ENCODE measurements around the gene ABCC4. TPM values are rescaled to one million over a fixed set of nuclear protein-coding genes. Genes with fewer than 3 reads are reported as not detected.
A peak's percentile ranks its signal among the peaks of the same experiment; 100 is the strongest.

Gene ABCC4
- total RNA-seq, 4 donors from 2014 or later = 15.8 to 26.0 (median 23.8) TPM

GRCh38 chr13:95160112-95160906 lies 140.9 kb downstream of the ABCC4 start:
- no peak for TF ChIP-seq CTCF (IDR thresholded peaks at IDR 0.05)
- TF ChIP-seq POLR2A (IDR thresholded peaks at IDR 0.05) = no peak
- TF ChIP-seq POLR2AphosphoS5 (IDR thresholded peaks at IDR 0.05) = no peak
- TF ChIP-seq EP300 (IDR thresholded peaks at IDR 0.05; ENCODE audit: low read depth) = no peak
- intact Hi-C loops (cut with DNase I; ENCODE audit: low total_unique reads) = no loop called here
- Histone ChIP-seq H3K27me3 (no peaks in the 10 kb centered on the region), H3K36me3 (no peaks in the 10 kb centered on the region), H3K27ac (no peak overlapping the region), H3K9me3 (no peaks in the 10 kb centered on the region), H3K4me1 (peaks cover 0 to 7% (median 0%) of the 10 kb centered on the region in 4 donors), H3K4me3 (no peak overlapping the region)
- DNase-seq = no peak
- WGBS, 2 donors (ENCODE audit: low coverage in 1 of 2) = 63 to 89% methylated on average over 4 of the region's 4 CpGs
- in situ Hi-C loops (cut with MboI; ENCODE audit: low pct_ligation_motif_present in 1 of 4, low pct_unique_long_range_greater_than_20kb in 1 of 4, low sequenced_read_pairs in 3 of 4) = loop anchor here in 1 of 4 donors (25.0 kb wide), 1 partner anchor 473 kb away; no protein-coding TSS in a partner anchor

GRCh38 chr13:95159458-95159857 lies 141.8 kb downstream of the ABCC4 start:
- WGBS, 2 donors (ENCODE audit: low coverage in 1 of 2) = 88% methylated on average over 5 to 6 of the region's 6 CpGs
- no peak overlapping the region for H3K4me3 ChIP-seq
- no peak for DNase-seq
- H3K27me3 ChIP-seq = no peaks in the 10 kb centered on the region
- H3K9me3 ChIP-seq = no peaks in the 10 kb centered on the region
- H3K36me3 ChIP-seq = no peaks in the 10 kb centered on the region
- in situ Hi-C loops (cut with MboI; ENCODE audit: low pct_ligation_motif_present in 1 of 4, low pct_unique_long_range_greater_than_20kb in 1 of 4, low sequenced_read_pairs in 3 of 4) (loop anchor here in 1 of 4 donors (25.0 kb wide), 1 partner anchor 472 kb away; no protein-coding TSS in a partner anchor), intact Hi-C loops (cut with DNase I; ENCODE audit: low total_unique reads) (no loop called here)
- peaks cover 0 to 5% (median 0%) of the 10 kb centered on the region in 4 donors for H3K4me1 ChIP-seq
- no peak for TF ChIP-seq CTCF (IDR thresholded peaks at IDR 0.05)
- no peak for TF ChIP-seq EP300 (IDR thresholded peaks at IDR 0.05; ENCODE audit: low read depth)
- no peak for TF ChIP-seq POLR2A (IDR thresholded peaks at IDR 0.05)
- TF ChIP-seq POLR2AphosphoS5 (IDR thresholded peaks at IDR 0.05) = no peak
- H3K27ac ChIP-seq = no peak overlapping the region

GRCh38 chr13:95156208-95156607 lies 145.0 kb downstream of the ABCC4 start:
- WGBS, 2 donors (ENCODE audit: low coverage in 1 of 2) = 83 to 90% methylated on average over 3 of the region's 3 CpGs
- H3K27ac ChIP-seq = no peak overlapping the region
- peak in 2 of 5 experiments; percentile 8 to 19 for TF ChIP-seq CTCF (IDR thresholded peaks at IDR 0.05)
- TF ChIP-seq POLR2A (IDR thresholded peaks at IDR 0.05) = no peak
- no peak for TF ChIP-seq POLR2AphosphoS5 (IDR thresholded peaks at IDR 0.05)
- no peaks in the 10 kb centered on the region for H3K27me3 ChIP-seq
- H3K36me3 ChIP-seq = no peaks in the 10 kb centered on the region
- in situ Hi-C loops (cut with MboI; ENCODE audit: low pct_ligation_motif_present in 1 of 4, low pct_unique_long_range_greater_than_20kb in 1 of 4, low sequenced_read_pairs in 3 of 4) = loop anchor here in 1 of 4 donors (25.0 kb wide), 1 partner anchor 469 kb away; no protein-coding TSS in a partner anchor
- DNase-seq = no peak
- no peaks in the 10 kb centered on the region for H3K9me3 ChIP-seq
- H3K4me1 ChIP-seq = peaks cover 0 to 12% (median 2%) of the 10 kb centered on the region in 4 donors
- intact Hi-C loops (cut with DNase I; ENCODE audit: low total_unique reads) = no loop called here
- H3K4me3 ChIP-seq = no peak overlapping the region

- in situ Hi-C loops (cut with MboI; ENCODE audit: low pct_ligation_motif_present in 1 of 4, low pct_unique_long_range_greater_than_20kb in 1 of 4, low sequenced_read_pairs in 3 of 4) (loop anchor here in 1 of 4 donors (25.0 kb wide), 1 partner anchor 468 kb away; no protein-coding TSS in a partner anchor), intact Hi-C loops (cut with DNase I; ENCODE audit: low total_unique reads) (no loop called here)
- WGBS, 2 donors (ENCODE audit: low coverage in 1 of 2) = 64 to 81% methylated on average over 3 of the region's 3 CpGs
- TF ChIP-seq CTCF (IDR thresholded peaks at IDR 0.05) (no peak), EP300 (IDR thresholded peaks at IDR 0.05; ENCODE audit: low read depth) (no peak)
- DNase-seq = no peak
- H3K4me1 ChIP-seq = peaks cover 0 to 12% (median 2%) of the 10 kb centered on the region in 4 donors
- H3K9me3 ChIP-seq = no peaks in the 10 kb centered on the region
- no peak overlapping the region for H3K4me3 ChIP-seq
- H3K27ac ChIP-seq = no peak overlapping the region
- no peaks in the 10 kb centered on the region for H3K27me3 ChIP-seq
- no peaks in the 10 kb centered on the region for H3K36me3 ChIP-seq
Measured at GRCh38 chr13:95155504-95155903, 145.7 kb downstream of the ABCC4 start.

All from transverse colon (tissue), 4 donors.